G401 (cell line): ENCODE results near the gene FUS. TPM values are rescaled to one million over a fixed set of nuclear protein-coding genes. Genes with fewer than 3 reads are reported as not detected.
"Not testable (repeated sequence)": the region's sequence is repeated elsewhere in the genome, so short reads cannot be mapped to it uniquely, and the experiment has no call there.

Source experiments
- DNase-seq: peaks from one replicate; pipeline ENCODE4 v3.0.0-alpha.2; 2015; ENCODE audit warnings: low spot score
- in situ Hi-C: cut with HindIII; loops from 2 replicates; pipeline ENCODE4 v1.10.0; 2016; ENCODE audit warnings: low sequenced_read_pairs, mixed read lengths
- total RNA-seq: library from RNA; depleted of rRNA; stranded (reverse); fragments of >200 nt; shearing (Covaris generic); gene quantifications from 2 replicates; pipeline ENCODE4 v1.2.3, GENCODE V29; 2014

FUS gene
- total RNA-seq, 1 experiment from 2014 or later = 70.0 TPM

DNA sequence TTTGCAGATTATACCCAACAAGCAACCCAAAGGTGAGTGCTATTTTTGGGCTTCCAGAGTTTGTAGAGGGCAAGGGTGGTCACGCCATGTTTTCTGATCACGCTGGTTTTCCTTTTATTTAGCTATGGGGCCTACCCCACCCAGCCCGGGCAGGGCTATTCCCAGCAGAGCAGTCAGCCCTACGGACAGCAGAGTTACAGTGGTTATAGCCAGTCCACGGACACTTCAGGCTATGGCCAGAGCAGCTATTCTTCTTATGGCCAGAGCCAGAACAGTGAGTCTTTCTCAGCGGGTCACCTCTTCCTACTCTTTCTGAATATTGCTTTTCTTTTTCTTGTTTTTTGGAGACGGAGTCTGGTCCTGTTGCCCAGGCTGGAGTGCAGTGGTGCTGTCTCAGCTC lies 2.5 kb downstream of the FUS start:
- no peak for DNase-seq
- in situ Hi-C loops = no loop called here

DNA sequence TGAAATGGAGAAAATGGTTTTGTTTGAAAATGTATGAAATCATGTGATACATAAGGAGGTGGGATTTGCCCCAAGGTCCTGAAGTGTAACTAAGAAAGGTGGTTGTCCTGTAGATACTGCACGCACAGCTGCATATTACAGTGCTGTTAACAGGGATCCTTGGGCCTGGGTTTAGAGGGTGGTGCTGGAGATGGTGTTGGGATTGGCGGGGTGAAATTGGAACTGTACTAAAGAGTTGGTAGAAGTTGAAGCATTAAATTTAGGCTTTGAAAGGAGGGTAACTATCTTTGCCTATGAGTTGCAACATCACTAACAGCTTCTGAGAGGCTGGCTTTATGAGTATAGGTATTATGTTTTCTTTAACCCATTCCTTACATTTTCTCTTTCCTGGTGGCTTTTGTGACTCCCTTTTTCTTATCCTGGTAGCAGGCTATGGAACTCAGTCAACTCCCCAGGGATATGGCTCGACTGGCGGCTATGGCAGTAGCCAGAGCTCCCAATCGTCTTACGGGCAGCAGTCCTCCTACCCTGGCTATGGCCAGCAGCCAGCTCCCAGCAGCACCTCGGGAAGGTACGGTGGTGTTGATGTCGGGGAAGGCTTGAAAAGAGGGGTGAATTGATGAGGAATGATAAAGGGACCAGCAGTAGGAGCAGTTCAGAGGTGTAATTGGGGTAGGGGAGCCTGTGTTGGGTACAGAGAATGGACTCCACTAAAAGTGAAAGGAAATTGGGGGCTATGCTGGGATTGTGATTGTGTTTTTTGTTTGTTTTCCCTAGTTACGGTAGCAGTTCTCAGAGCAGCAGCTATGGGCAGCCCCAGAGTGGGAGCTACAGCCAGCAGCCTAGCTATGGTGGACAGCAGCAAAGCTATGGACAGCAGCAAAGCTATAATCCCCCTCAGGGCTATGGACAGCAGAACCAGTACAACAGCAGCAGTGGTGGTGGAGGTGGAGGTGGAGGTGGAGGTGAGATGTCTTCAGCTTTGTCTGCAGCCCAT lies 3.8 kb downstream of the FUS start:
- no peak for DNase-seq
- in situ Hi-C loops = no loop called here

DNA sequence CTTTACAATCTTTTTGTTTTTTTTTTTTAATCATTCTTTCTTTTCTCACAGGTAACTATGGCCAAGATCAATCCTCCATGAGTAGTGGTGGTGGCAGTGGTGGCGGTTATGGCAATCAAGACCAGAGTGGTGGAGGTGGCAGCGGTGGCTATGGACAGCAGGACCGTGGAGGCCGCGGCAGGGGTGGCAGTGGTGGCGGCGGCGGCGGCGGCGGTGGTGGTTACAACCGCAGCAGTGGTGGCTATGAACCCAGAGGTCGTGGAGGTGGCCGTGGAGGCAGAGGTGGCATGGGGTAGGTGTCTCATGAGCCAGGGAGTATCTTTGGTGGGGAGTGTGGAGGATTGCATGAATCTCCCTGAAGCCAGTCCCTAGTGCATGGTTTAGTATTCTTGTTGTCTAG lies 4.9 kb downstream of the FUS start:
- in situ Hi-C loops = no loop called here
- DNase-seq = no peak

DNA sequence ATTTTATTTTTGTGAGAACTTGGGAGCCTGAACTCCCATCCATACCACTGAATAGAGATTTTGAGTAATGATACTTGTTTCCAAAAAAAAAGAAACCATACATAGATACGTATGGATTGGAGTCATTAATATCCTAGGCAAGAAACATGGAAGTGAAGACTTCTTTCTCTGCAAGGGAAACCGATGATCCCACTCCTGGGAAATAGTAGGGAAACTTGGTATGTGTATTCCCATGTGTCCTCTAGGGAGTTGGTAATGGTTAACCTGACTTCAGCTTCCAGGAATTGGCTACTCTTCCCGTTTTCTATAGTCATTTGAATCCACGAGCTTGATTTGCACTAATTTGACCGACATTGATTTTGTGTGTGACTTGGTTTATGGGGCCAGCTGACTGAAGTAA lies 5.4 kb downstream of the FUS start:
- no peak for DNase-seq
- in situ Hi-C loops = no loop called here

DNA sequence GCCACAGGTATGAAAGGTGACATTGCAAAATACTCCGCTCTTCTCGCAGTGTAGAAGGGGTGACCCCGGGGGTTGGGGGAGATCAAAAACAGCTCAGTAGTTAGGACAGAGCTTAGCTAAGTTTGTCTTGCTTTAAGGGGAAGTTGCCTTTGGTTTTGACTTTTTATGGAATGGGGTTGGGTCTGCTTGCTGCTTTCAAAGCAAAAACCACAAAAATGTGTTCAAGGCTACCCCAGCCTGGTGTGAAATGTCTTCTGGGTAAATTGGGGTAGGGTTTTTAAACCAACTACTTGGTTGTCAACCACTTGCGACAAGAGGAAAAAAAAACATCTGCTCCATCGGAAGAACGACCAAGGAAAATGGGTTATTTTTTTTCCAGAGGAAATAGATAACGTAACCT lies 6.2 kb downstream of the FUS start:
- in situ Hi-C loops = no loop called here
- DNase-seq = no peak

DNA sequence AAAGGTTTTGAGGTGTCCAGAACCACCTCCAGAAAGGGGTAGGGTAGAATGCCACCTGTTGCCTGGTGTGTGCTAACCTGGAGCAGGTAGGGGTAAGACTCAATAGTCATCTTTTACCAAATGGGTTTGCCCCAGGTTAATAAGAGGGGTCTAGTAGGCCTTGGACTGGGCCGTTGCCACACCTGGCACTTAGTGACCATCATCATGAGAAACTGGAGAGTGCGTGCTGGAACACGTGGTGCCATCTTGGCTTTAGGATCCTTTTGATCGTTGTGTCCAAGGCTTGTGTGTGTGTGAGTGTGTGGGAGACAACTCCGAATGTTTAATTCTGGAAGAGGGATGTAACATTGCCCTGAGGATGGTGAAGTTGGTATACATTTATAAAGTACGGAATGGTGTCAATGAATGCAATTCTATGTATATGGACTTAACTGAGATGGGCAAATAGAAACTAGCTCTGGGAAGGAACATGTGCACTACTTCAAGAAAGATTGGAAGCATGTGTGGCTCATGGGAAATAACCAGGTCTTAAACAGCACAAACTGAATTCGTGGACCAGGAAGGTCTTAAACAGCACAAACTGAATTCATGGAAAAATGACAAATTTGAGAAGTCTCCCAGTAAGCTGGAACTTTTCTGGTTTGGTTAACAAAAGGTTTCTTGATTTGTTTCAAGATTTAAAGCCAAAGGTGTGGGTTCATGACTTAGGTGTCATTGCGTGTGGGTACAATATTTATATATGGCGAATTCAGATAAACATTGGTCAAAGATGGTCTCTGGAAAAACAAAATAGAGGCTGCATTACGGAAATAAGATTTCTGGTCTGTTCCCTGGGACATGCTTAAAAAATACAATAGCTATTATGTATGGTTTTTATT lies 7.2 kb downstream of the FUS start:
- no peak for DNase-seq
- in situ Hi-C loops = no loop called here

DNA sequence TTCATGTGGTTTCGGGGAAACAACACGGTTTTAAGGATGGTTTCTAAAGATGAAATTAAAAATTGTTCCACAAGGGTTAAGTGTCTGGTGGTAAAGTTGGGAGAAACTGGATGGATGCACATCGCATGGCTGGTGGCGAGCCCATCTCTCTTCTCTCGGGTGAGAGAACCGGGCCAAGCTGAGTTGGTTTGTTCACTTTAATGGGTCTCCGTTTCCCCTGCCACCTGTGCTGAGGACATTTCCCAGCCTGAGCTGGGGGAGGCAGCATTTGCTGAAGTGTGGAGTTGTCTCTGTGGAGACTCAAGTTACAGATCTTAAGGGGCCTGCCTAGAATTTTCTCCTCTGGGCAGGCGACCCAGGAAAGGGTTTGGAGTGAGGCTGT lies 7.9 kb downstream of the FUS start:
- in situ Hi-C loops = no loop called here
- no peak for DNase-seq

DNA sequence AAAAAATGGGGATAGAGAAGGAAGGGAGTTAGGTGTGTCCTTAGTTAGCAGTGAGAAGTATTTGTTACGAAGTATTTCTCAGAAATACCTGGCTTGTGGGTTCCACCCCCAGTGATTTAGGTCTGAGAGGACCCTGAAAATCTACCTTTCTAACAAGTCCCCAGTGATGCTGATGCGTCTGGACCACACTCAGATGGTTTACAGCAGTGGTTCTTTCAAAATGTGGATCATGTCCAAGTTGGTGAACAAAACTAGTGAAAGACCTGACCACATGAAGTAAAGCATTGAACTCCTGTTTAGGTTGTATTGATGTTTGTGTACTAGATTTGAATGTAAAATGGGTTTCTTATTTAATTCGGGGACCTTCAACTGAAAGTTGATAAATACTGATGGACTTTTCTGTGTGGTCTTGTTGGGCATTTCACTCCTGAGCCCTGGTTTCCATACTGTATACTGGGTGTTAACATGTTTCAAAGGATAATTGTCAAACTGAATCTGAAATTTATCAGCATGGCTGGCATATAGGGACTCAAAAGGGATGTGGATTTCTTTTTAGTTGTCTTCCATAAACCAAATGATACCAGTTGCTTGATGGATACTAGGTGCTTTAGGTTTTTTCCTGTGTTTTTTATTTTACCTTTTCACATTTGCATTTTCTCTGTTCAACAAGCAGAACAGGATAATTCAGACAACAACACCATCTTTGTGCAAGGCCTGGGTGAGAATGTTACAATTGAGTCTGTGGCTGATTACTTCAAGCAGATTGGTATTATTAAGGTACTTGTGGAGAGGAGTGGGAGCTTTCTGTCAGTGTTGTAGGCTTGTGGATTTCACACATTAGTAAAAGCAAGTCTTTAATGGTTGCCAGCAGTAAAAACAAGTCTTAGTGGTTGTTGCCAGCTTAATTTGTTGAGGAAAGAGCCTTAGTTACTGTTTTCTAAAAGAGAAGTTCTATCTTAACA lies 8.8 kb downstream of the FUS start:
- no peak for DNase-seq
- in situ Hi-C loops = no loop called here

DNA sequence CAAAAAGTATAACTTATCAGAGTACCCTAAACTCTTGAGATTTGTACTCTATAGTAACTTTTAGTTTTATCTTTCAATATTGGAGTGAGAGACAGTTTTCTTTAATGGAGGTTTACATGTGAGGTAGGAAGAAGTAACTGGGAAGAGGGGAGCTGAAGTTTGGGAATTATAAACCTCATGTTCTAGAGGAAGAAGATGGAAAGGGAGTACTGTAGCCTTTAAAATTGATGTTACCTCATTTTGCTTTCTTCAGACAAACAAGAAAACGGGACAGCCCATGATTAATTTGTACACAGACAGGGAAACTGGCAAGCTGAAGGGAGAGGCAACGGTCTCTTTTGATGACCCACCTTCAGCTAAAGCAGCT lies 9.5 kb downstream of the FUS start:
- DNase-seq = no peak
- in situ Hi-C loops = no loop called here

DNA sequence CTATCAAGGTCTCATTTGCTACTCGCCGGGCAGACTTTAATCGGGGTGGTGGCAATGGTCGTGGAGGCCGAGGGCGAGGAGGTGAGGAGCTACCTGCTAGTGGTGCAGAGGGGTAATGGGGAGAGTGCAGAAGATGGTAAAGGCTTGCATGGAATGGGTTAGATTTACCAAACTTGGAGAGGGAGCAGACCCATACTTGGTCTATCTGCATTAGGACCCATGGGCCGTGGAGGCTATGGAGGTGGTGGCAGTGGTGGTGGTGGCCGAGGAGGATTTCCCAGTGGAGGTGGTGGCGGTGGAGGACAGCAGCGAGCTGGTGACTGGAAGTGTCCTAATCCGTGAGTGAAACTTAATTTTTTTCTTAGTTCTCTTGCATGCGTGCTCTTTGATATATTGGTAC lies 10.1 kb downstream of the FUS start:
- no peak for DNase-seq
- in situ Hi-C loops = no loop called here

DNA sequence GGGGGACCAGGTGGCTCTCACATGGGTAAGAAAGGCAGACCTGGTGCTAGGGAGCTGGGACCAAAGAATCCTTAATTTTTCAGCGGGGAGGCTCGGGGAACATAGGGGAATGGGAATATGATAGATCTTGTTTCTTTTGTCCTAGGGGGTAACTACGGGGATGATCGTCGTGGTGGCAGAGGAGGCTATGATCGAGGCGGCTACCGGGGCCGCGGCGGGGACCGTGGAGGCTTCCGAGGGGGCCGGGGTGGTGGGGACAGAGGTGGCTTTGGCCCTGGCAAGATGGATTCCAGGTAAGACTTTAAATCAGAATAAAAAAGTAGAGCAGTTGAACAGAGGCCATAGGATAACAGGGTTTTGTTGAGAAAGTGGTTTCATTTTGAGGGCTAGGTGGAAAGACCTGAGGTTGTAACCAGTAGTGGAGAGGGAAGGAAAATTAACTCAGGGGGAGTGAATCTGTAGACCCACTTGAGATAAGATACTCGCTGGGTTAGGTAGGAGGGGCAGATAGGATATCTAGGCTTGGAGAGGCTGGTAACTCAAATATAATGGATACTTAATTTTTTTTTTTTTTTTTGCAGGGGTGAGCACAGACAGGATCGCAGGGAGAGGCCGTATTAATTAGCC lies 11.0 kb downstream of the FUS start:
- in situ Hi-C loops = no loop called here
- no peak for DNase-seq

DNA sequence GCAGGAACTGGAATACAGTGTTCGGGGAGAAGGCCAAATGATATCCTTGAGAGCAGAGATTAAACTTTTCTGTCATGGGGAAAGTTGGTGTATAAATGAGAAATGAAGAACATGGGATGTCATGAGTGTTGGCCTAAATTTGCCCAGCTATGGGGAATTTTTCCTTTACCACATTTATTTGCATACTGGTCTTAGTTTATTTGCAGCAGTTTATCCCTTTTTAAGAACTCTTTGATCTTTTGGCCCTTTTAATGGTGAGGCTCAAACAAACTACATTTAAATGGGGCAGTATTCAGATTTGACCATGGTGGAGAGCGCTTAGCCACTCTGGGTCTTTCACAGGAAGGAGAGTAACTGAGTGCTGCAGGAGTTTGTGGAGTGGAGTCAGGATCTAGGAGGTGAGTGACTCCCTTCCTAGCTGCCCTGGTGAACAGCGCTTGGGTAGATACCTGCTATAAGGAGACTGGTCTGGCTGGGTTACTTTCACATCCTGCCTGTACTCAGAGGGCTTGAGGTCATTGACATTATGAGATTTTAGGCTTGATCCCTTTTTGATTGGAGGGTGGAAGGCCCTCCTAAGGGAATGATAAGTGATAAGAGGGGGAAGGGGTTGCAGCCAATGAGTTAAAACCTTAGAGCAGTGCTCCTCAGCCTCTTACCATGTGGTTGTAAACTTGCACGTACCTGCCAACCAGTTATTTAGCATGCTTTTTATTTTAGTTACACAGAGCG lies 11.9 kb downstream of the FUS start:
- in situ Hi-C loops = no loop called here

DNA sequence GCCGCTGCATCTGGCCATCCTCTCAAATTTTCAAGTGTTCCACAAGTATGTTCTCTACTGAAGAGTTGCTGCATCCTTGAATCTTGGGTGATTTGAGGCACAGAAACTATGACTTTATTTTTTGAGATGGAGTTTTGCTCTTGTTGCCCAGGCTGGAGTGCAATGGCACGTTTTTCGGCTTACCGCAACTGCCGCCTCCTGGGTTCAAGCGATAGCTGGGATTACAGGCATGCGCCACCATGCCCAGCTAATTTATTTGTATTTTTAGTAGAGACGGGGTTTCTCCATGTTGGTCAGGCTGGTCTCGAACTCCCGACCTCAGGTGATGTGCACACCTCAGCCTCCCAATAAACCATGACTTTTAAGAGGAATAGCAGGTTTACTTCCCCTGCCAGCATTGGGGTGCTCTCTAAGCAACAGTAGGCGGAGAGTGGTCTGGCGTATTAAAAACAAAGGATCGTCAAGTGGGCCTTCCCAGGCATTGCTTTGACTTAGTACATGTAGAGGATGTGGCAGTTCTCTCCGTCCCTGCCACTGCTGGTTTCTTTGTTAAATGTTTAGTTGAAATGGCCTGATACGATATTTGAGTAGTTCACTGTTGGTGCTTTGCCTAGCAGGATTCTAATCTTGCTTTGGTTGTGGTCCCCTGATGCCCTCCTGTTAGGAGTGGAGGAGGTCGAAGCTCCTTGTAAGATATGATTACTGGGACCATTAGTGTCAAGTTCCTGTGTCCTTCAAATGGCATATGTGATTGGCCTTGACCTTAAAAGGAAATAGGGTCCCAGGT lies 13.1 kb downstream of the FUS start:
- in situ Hi-C loops = no loop called here
- no peak for DNase-seq

More for the DNA sequence above, 11.9 kb downstream of the FUS start:
- DNase-seq = no peak

DNA sequence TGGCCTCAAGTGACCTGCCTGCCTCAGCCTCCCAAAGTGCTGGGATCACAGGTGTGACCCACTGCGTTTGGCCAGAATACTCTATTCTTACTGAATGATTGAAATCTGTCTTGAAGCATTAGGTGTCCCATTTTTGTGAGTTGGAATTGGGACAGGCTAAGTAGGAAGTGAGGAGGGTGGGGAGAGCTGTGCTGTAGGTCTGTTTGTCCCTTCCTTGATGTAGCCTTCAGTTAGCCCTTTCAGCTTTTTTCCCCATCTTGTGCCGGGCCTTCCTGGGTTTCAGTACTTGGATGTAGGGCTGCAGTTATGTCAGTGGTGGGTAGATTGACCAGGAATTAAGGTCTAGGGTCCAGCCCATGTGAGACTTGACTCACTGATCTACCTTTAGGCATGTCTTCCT lies 13.9 kb downstream of the FUS start:
- no peak for DNase-seq
- in situ Hi-C loops = no loop called here

DNA sequence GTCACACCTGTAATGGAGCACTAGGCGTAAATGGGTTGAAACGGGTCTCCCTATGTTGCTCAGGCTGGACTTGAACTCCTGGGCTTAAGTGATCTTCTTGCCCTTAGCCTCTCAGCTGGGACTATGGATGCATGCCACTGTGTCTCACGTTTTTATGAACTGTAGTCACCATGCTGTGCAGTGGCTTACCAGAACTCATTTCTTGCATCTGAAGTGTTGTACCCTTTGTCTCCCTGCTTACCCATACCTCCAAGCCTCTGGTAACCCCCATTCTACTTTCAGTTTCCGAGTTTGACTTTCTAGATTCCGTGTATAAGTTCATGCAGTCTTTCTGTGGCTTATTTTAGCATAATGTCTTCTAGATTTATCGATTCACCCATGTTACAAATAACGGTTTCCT lies 15.0 kb downstream of the FUS start:
- in situ Hi-C loops = no loop called here
- DNase-seq = no peak

DNA sequence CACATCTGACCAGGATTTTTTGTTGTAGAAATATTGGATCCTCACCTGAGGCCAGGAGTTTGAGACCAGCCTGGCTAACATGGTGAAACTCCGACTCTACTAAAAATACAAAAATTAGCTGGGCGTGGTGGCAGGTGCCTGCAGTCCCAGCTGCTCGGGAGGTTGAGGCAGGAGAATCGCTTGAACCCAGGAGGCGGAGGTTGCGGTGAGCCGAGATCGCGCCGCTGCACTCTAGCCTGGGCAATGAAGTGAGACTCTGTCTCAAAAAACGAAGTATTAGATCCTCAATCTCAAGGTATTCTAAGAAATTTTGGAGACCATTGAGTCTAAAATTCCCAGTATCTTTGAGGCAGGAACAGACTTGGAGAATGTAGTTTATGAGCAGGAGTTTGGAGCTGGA lies 15.9 kb downstream of the FUS start:
- DNase-seq, in situ Hi-C loops: not testable (repeated sequence)

DNA sequence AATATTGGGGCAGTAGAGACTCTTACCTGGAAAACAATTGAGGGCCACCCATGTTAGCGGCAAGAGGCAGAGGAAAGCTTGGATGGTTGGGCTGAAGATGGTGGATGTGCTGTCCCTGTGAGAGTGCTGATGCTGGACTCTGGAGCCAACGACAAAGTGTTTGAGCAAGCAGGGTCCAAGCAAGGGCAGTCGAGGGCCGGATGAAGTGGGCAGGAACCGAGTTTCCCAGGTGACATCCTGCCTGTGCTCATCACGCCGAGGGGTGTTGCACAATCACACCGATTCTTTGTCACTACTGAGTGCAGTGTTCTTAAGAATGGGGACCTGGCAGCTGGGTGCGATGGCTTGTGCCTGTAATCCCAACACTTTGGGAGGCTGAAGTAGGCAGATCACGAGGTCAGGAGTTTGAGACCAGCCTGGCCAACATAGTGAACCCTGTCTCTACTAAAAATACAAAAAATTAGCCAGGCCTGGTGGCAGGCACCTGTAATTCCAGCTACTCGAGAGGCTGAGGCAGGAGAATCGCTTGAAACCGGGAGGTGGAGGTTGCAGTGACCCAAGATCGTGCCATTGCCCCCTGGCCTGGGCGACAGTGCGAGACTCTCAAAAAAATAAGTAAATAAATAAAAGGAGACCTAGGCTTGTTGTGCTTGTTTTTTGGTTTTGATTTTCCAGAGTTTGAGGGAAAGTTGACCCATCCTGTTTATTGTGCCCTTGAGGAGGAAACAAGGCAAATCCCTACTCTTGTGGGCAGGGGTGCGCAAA lies 16.6 kb downstream of the FUS start:
- DNase-seq = no peak
- in situ Hi-C loops = no loop called here
